ENCODE data around the gene PAK5.

Gene PAK5

GRCh38 chr20:9609887-9610502, 228.9 kb downstream of the PAK5 start:
- H3K4me2 ChIP-seq = no peak overlapping the region
- no peak overlapping the region for H3K27ac ChIP-seq
- H4K20me1 ChIP-seq = no peaks in the 10 kb centered on the region
- TF ChIP-seq Cebpa-rat (IDR thresholded peaks at IDR 0.05) = no peak
- peaks cover 0 to 9% (median 0%) of the 10 kb centered on the region in 11 experiments; a peak in 6 of 22 replicates for H3K9me3 ChIP-seq (replicated peaks in 1 of 11)
- H3K27me3 ChIP-seq = peaks cover 0 to 7% (median 0%) of the 10 kb centered on the region in 11 experiments; a peak in 3 of 22 replicates
- no peaks in the 10 kb centered on the region for H3K36me3 ChIP-seq
- no peak overlapping the region for H3K9ac ChIP-seq
- no peak overlapping the region for H3K4me3 ChIP-seq
- H3K4me1 ChIP-seq = no peaks in the 10 kb centered on the region; a peak in 1 of 20 replicates

DNA sequence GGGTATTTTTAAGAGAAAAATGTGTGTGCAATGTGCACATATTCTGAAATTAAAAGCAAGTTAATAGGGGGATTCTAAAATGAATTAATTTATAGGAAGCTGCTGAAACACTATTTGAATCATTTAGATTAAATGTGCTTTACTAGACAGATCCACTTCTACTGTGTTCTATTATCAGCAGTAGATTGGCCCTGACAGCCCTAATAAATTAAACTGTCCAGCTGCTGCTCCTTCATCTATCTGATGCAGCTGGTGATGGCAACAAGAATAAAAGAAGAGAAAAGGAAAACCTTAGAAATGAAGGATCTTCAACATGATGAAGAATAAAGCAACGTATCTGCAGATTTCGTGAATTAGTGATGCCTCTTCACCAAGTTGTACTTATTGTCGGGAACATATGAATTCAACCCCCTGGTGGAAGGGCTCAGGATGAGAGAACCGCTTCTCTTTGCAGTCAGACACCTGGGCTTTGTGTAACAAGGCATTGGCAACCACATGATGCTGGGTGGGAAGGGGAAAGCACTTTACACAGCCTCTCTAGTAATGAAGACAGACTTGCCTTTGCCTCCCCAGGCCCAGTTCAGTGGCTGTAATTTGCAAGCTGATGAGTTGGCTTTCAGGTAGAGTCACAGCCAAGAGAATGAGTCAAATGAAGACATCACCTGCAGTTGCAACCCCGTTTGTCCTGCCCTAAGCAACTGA, 230.1 kb downstream of the PAK5 start:
- Histone ChIP-seq H3K4me2 (no peak overlapping the region), H3K9ac (no peak overlapping the region), H4K20me1 (no peaks in the 10 kb centered on the region), H3K36me3 (no peaks in the 10 kb centered on the region), H3K4me1 (no peaks in the 10 kb centered on the region), H3K4me3 (no peak overlapping the region), H3K9me3 (replicated peaks in 1 of 11) (peaks cover 0 to 5% (median 0%) of the 10 kb centered on the region in 11 experiments; a peak in 6 of 22 replicates), H3K27me3 (peaks cover 0 to 3% (median 0%) of the 10 kb centered on the region in 11 experiments; a peak in 2 of 22 replicates), H3K27ac (no peak overlapping the region)
- TF ChIP-seq Cebpa-rat (IDR thresholded peaks at IDR 0.05) = no peak

DNA sequence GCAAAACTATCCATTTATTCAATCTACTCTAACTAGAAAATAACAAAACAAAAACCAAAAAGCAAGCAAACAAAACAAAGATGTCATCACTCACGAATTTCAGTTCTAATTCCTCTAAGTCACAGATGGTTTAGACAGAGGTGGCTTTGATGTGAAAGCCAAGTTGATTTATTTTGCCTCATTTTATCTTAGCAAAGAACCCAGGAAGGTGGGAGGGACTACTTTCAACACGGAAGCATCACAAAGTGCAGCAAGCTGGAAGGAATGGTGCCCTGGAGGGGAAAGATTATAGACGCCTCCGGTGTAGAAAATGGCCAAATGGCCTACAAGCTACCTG, 236.1 kb downstream of the PAK5 start:
- H3K9ac ChIP-seq = no peak overlapping the region
- H3K27ac ChIP-seq = no peak overlapping the region
- H4K20me1 ChIP-seq = no peaks in the 10 kb centered on the region
- no peak for TF ChIP-seq Cebpa-rat (IDR thresholded peaks at IDR 0.05)
- no peak overlapping the region for H3K4me3 ChIP-seq
- no peaks in the 10 kb centered on the region for H3K27me3 ChIP-seq
- H3K36me3 ChIP-seq = no peaks in the 10 kb centered on the region
- H3K9me3 ChIP-seq (replicated peaks in 1 of 11) = 0 out of 22 replicates have a peak, but pooled peaks cover 0 to 3% (median 0%) of the 10 kb centered on the region in 11 experiments
- peak overlapping the region in 8 of 11 experiments; percentile 3 to 67 (median 37); a peak in 13 of 22 replicates for H3K4me2 ChIP-seq
- H3K4me1 ChIP-seq = peaks cover 0 to 13% (median 9%) of the 10 kb centered on the region in 10 experiments; a peak in 13 of 20 replicates

DNA sequence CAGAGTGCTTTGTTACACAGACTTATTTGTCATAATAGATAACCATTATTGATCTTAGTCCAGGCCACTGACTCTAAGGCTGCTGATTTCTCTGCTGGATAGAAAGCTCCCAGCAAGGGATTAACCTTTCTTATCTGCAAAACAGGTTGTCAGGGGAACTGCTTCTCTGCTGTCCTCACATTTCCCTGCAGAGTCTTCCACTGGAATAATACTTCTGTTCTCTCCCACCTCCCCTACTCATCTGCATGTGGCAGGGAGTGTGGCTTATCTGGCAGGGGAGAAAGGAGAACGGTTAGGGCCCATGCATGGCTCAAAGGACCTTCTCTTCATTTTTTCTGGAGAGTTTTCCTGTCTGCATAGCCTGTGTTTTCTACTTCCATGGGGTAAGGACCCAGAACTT, 238.3 kb downstream of the PAK5 start:
- Histone ChIP-seq H3K27me3 (no peaks in the 10 kb centered on the region), H3K9ac (no peak overlapping the region), H3K4me1 (peaks cover 0 to 13% (median 9%) of the 10 kb centered on the region in 10 experiments; a peak in 13 of 20 replicates), H3K4me3 (no peak overlapping the region), H3K27ac (no peak overlapping the region), H3K9me3 (replicated peaks in 1 of 11) (0 out of 22 replicates have a peak, but pooled peaks cover 0 to 3% (median 0%) of the 10 kb centered on the region in 11 experiments), H3K36me3 (no peaks in the 10 kb centered on the region), H4K20me1 (no peaks in the 10 kb centered on the region), H3K4me2 (no peak overlapping the region)
- TF ChIP-seq Cebpa-rat (IDR thresholded peaks at IDR 0.05) = no peak

DNA sequence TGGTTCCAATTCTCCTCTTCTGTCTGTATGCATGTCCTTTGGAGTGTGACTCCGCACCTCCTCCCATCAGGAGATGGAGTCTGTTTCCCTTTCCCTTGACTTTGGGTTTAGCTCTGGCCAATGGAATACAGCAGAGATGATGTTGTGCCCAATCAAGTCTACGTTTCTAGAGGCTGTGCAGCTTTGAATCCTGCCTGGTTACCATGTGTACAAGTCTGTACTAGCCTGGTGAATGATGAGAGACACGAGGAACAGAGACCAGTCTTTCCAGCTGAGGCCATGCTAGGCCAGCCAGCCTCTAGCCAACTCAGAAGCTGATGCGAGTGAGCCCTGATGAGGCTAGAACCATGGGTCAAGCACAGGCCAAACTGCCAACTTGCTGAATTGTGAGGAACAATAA, 241.3 kb downstream of the PAK5 start:
- Histone ChIP-seq H3K9me3 (replicated peaks in 1 of 11) (0 out of 22 replicates have a peak, but pooled peaks cover 0 to 9% (median 0%) of the 10 kb centered on the region in 11 experiments), H3K27me3 (no peaks in the 10 kb centered on the region; a peak in 1 of 22 replicates), H4K20me1 (no peaks in the 10 kb centered on the region), H3K27ac (no peak overlapping the region), H3K36me3 (no peaks in the 10 kb centered on the region), H3K4me3 (no peak overlapping the region), H3K4me2 (no peak overlapping the region), H3K4me1 (peaks cover 0 to 4% (median 3%) of the 10 kb centered on the region in 10 experiments; a peak in 11 of 20 replicates), H3K9ac (no peak overlapping the region)
- TF ChIP-seq Cebpa-rat (IDR thresholded peaks at IDR 0.05) = no peak

GRCh38 chr20:9595763-9596162, 243.1 kb downstream of the PAK5 start:
- no peak overlapping the region for H3K27ac ChIP-seq
- TF ChIP-seq Cebpa-rat (IDR thresholded peaks at IDR 0.05) = no peak
- no peaks in the 10 kb centered on the region for H3K4me1 ChIP-seq
- no peaks in the 10 kb centered on the region for H3K36me3 ChIP-seq
- 0 out of 22 replicates have a peak, but pooled peaks cover 0 to 9% (median 0%) of the 10 kb centered on the region in 11 experiments for H3K9me3 ChIP-seq (replicated peaks in 1 of 11)
- no peak overlapping the region for H3K4me2 ChIP-seq
- no peaks in the 10 kb centered on the region for H4K20me1 ChIP-seq
- H3K27me3 ChIP-seq = no peaks in the 10 kb centered on the region; a peak in 1 of 22 replicates
- H3K9ac ChIP-seq = no peak overlapping the region
- no peak overlapping the region for H3K4me3 ChIP-seq

DNA sequence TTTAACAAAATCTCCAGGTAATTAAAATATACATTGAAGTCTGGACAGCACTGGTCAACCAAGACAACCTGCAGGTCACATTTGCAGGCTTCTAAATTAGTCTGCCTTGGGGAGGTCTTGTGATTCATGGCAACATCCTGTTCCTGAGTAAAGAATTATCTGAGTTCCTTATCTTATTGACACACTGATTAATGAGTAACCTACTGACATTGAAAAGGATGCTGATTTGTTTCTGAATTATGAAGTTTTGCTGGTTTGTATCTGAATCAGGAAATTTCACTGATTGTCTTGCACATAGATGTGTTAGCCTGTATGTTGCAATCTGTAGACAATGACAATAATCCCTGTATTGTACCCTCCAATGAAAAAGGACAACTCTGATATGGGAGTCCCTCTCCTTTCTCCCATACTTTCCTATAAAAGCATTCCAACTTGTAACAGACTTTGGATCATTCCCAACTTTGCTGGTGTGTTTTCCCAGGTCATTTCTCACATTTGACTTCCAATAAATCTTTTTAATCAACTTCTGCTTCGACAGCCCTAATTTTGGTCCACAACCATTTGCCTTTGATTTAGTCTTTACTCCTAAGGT, 244.5 kb downstream of the PAK5 start:
- Histone ChIP-seq H3K36me3 (no peaks in the 10 kb centered on the region), H4K20me1 (no peaks in the 10 kb centered on the region), H3K27ac (no peak overlapping the region), H3K9me3 (replicated peaks in 1 of 11) (0 out of 22 replicates have a peak, but pooled peaks cover 0 to 9% (median 0%) of the 10 kb centered on the region in 11 experiments), H3K4me3 (no peak overlapping the region), H3K4me2 (no peak overlapping the region), H3K27me3 (no peaks in the 10 kb centered on the region; a peak in 1 of 22 replicates), H3K4me1 (peaks cover 0 to 5% (median 0%) of the 10 kb centered on the region in 10 experiments; a peak in 1 of 20 replicates), H3K9ac (no peak overlapping the region)
- TF ChIP-seq Cebpa-rat (IDR thresholded peaks at IDR 0.05) = no peak

DNA sequence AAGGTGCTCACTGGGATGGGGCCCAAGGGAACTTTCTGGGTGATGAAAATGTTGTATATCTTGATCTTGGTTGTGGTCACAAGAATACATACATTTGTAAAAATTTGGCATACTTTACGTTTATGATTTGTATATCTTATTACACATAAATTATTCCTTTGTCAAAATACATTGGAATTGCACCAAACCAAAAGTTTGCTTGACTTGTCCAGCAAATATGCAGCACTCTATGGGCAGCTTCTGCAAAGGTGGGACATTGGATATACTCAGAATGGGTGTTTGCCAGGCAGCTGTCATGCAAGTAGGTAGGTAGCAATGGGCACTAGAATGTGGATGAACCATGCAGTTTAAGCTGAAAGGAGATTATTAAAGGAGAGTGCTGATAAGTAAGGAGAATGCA, 246.5 kb downstream of the PAK5 start:
- Histone ChIP-seq H3K4me2 (no peak overlapping the region), H4K20me1 (no peaks in the 10 kb centered on the region), H3K4me3 (no peak overlapping the region), H3K36me3 (no peaks in the 10 kb centered on the region), H3K4me1 (peaks cover 0 to 5% (median 0%) of the 10 kb centered on the region in 10 experiments; a peak in 1 of 20 replicates), H3K27me3 (no peaks in the 10 kb centered on the region; a peak in 1 of 22 replicates), H3K27ac (no peak overlapping the region), H3K9ac (no peak overlapping the region), H3K9me3 (replicated peaks in 1 of 11) (0 out of 22 replicates have a peak, but pooled peaks cover 0 to 9% (median 0%) of the 10 kb centered on the region in 11 experiments)
- no peak for TF ChIP-seq Cebpa-rat (IDR thresholded peaks at IDR 0.05)

DNA sequence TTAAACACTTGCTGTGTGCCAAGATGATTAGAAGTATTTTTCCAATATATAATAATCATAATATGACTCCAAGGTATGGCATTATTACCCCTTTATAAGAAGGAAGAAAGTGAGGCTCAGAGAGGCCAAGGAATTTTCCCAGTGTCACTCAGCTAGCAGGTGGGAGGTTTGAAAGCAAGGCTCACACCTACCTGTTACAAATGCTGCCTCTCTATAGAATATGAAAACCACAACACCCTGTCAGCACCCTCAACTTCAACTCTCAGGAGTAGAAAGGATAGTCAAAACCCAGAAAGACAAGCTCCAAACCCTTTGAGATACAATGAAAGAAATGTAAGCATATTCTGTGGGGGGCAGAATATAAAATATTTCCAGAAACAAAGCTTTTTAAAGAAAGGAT, 247.8 kb downstream of the PAK5 start:
- Histone ChIP-seq H3K4me3 (no peak overlapping the region), H3K36me3 (no peaks in the 10 kb centered on the region), H3K9me3 (replicated peaks in 1 of 11) (0 out of 22 replicates have a peak, but pooled peaks cover 0 to 9% (median 0%) of the 10 kb centered on the region in 11 experiments), H3K4me1 (peaks cover 0 to 5% (median 0%) of the 10 kb centered on the region in 10 experiments; a peak in 1 of 20 replicates), H3K27me3 (no peaks in the 10 kb centered on the region; a peak in 1 of 22 replicates), H3K27ac (no peak overlapping the region), H3K9ac (no peak overlapping the region), H4K20me1 (no peaks in the 10 kb centered on the region), H3K4me2 (no peak overlapping the region)
- TF ChIP-seq Cebpa-rat (IDR thresholded peaks at IDR 0.05) = no peak
